Esophagus muscularis mucosa (tissue), 4 donors: ENCODE results near the gene REEP6. TPM values are rescaled to one million over a fixed set of nuclear protein-coding genes. Genes with fewer than 3 reads are reported as not detected.
A peak's percentile ranks its signal among the peaks of the same experiment; 100 is the strongest.

Experiments used
- DNase-seq: peaks from one replicate; pipeline ENCODE4 v3.0.0-alpha.2; 2017; ENCODE audit errors: extremely low spot score
- H3K27ac ChIP-seq, 4 donors: fragments of 200-600 bp; sonication (generic); replicated peaks in 1 of 4; 1 replicate in 3 of 4; 2 replicates in 1 of 4; pipeline ENCODE4 v1.5.1; 2016 to 2019; ENCODE audit warnings: mild to moderate bottlenecking in 1 of 4
- H3K27me3 ChIP-seq, 4 donors: fragments of 200-600 bp; sonication (generic); one replicate each; pipeline versions ENCODE4 v1.5.1 to v1.6.0; 2016 to 2019
- H3K36me3 ChIP-seq, 4 donors: fragments of 200-600 bp; sonication (generic); one replicate each; pipeline ENCODE4 v1.5.1; 2016 to 2019
- H3K4me1 ChIP-seq, 4 donors: fragments of 200-600 bp; sonication (generic); one replicate each; pipeline ENCODE4 v1.5.1; 2016 to 2019
- H3K4me3 ChIP-seq, 4 donors: fragments of 200-600 bp; sonication (generic); 1 replicate in 2 of 4; 2 replicates in 2 of 4; pipeline ENCODE4 v1.5.1; 2016 to 2019; ENCODE audit warnings: mild to moderate bottlenecking in 4 of 4, moderate library complexity in 1 of 4
- H3K9me3 ChIP-seq, 4 donors: fragments of 200-600 bp; sonication (generic); 1 replicate in 3 of 4; 2 replicates in 1 of 4; pipeline ENCODE4 v1.5.1; 2016 to 2019
- CTCF ChIP-seq, 3 experiments: fragments of 200-600 bp in 2 of 3; fragments of 450-650 bp in 1 of 3; sonication (generic) in 2 of 3; IDR thresholded peaks; one replicate each; pipeline ENCODE4 v1.5.1; 2017 to 2019; ENCODE audit warnings: antibody characterized with exemption in 3 of 3, mild to moderate bottlenecking in 2 of 3, moderate library complexity in 1 of 3
- EP300 ChIP-seq: sonication (generic); formaldehyde crosslinking; IDR thresholded peaks from one replicate; pipeline ENCODE4 v1.6.1; 2017; ENCODE audit warnings: antibody characterized with exemption
- POLR2A ChIP-seq: fragments of 450-650 bp; IDR thresholded peaks from one replicate; pipeline ENCODE4 v1.6.1; 2017; ENCODE audit warnings: antibody characterized with exemption, moderate library complexity, mild to moderate bottlenecking, low read depth
- POLR2AphosphoS5 ChIP-seq, 2 donors: sonication (generic); formaldehyde crosslinking; IDR thresholded peaks; one replicate each; pipeline ENCODE4 v1.6.1; 2017; ENCODE audit warnings: antibody characterized with exemption in 2 of 2
- WGBS: methylation state at CpG from one replicate; pipeline ENCODE4 v1.1.5; 2018; 5-methylcytosine and 5-hydroxymethylcytosine counted together
- intact Hi-C: fragments of 100-400 bp; cut with DNase I; formaldehyde crosslinking; loops from one replicate; pipeline ENCODE4 v1.15.1; 2023
- total RNA-seq, 4 donors: library from RNA; depleted of rRNA; stranded (reverse); fragments of >200 nt; gene quantifications; one replicate each; pipeline versions ENCODE4 v1.1.0 to v1.2.1, GENCODE V29; 2016

REEP6 gene
- total RNA-seq, 4 donors from 2014 or later = 0.23 to 2.3 (median 0.99) TPM; not detected in 1

DNA sequence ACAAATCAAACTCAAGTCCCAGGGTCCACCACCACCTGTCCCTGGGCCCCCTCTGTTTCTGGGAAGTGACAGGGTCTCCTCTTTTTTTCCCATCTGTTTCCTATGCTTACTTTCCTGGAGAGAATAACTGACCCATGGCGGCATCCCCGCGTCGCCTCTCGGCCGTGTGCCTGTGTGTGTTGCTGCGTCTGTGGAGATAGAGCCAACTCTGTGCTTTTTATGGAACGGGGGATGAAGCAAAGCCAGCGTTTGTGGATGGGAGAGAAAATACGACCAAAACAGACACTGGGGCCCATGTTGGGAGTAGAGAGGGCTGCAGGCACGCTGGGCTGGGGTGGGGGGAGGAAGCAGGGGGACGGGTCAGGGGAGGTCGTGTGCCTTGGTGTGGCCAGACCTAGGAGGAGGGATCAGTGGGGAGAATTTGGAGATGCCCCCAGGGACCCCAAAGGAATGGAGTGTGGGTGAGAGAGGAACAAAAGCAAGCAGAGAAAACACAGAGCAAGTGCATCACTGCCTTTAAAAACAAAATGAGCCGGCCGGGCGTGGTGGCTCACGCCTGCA lies 49.5 kb downstream of the REEP6 start:
- TF ChIP-seq POLR2AphosphoS5 (IDR thresholded peaks at IDR 0.05) (no peak), POLR2A (no peak), EP300 (no peak), CTCF (IDR thresholded peaks at IDR 0.05) (no peak)
- H3K36me3 ChIP-seq = no peaks in the 10 kb centered on the region
- H3K4me1 ChIP-seq = peaks cover 8 to 21% (median 18%) of the 10 kb centered on the region in 4 donors
- DNase-seq = no peak
- intact Hi-C loops = no loop called here
- H3K27ac ChIP-seq = peak overlapping the region in 2 of 4 donors; percentile 51 to 53
- peaks cover 0 to 16% (median under 1%) of the 10 kb centered on the region in 4 donors for H3K27me3 ChIP-seq
- WGBS = 24% methylated on average over 17 of the region's 17 CpGs
- H3K9me3 ChIP-seq = no peaks in the 10 kb centered on the region
- peak overlapping the region in 1 of 4 donors; percentile 14 for H3K4me3 ChIP-seq

Other genes with a start within 250 kb of the REEP6 start
- 100 to 1,000 TPM in 2 of 4 donors, 10 to 100 TPM in 2; 77.5 to 140 (median 109) TPM for gene ATP5F1D, start 249.4 kb upstream of the REEP6 start, total RNA-seq
- gene MIDN, start 242.6 kb upstream of the REEP6 start, total RNA-seq = 10 to 100 TPM; 20.3 to 72.2 (median 31.8) TPM
- gene CIRBP, start 221.8 kb upstream of the REEP6 start, total RNA-seq = 100 to 1,000 TPM; 236 to 601 (median 429) TPM
- gene FAM174C, start 215.7 kb upstream of the REEP6 start, total RNA-seq = 10 to 100 TPM; 24.9 to 58.9 (median 43.6) TPM
- gene EFNA2, start 205.3 kb upstream of the REEP6 start, total RNA-seq = not detected
- 100 to 1,000 TPM in 1 of 4 donors, 10 to 100 TPM in 3; 85.6 to 110 (median 89.4) TPM for gene NDUFS7, start 107.3 kb upstream of the REEP6 start, total RNA-seq
- gene GAMT, start 89.6 kb upstream of the REEP6 start, total RNA-seq = 10 to 100 TPM in 3 of 4 donors, 1 to 10 TPM in 1; 5.8 to 13.4 (median 11.9) TPM
- 10 to 100 TPM; 44.9 to 79.4 (median 52.9) TPM for gene DAZAP1, start 83.6 kb upstream of the REEP6 start, total RNA-seq
- gene RPS15, start 52.8 kb upstream of the REEP6 start, total RNA-seq = 1,000 to 10,000 TPM; 1,297 to 2,978 (median 2,171) TPM
- 1 to 10 TPM in 2 of 4 donors, under 1 TPM in 2; 0.42 to 1.8 (median 1.2) TPM for gene APC2, start 41.1 kb upstream of the REEP6 start, total RNA-seq
- gene C19orf25, start 12.0 kb upstream of the REEP6 start, total RNA-seq = 10 to 100 TPM; 21.6 to 43.6 (median 29.8) TPM
- 1 to 10 TPM; 1.9 to 5.4 (median 3.3) TPM for gene PCSK4, start 831 bp upstream of the REEP6 start, total RNA-seq
- gene ADAMTSL5, start 21.8 kb downstream of the REEP6 start, total RNA-seq = 1 to 10 TPM; 3.9 to 5.9 (median 4.7) TPM
- under 1 TPM in 1 of 4 donors, not detected in 3; 0.17 TPM for gene PLK5, start 32.9 kb downstream of the REEP6 start, total RNA-seq
- gene MEX3D, start 77.1 kb downstream of the REEP6 start, total RNA-seq = 10 to 100 TPM; 21.6 to 64.4 (median 47.5) TPM
- gene MBD3, start 101.7 kb downstream of the REEP6 start, total RNA-seq = 100 to 1,000 TPM in 3 of 4 donors, 10 to 100 TPM in 1; 81.8 to 152 (median 114) TPM
- gene UQCR11, start 114.3 kb downstream of the REEP6 start, total RNA-seq = 100 to 1,000 TPM; 111 to 152 (median 132) TPM
- gene TCF3, start 161.4 kb downstream of the REEP6 start, total RNA-seq = 10 to 100 TPM; 32.0 to 53.6 (median 46.5) TPM